HG02571 (cell line): ENCODE measurements around the gene DMBT1.

ENCODE experiments used
- ATAC-seq: cut with Tn5 transposase; IDR thresholded peaks from one replicate; pipeline ENCODE4 v1.9.1; 2021; ENCODE audit warnings: mild to moderate bottlenecking, moderate library complexity; ENCODE audit not compliant: unreplicated experiment

Gene DMBT1

GRCh38 chr10:122643931-122644534 is 83.5 kb downstream of the DMBT1 start:
- no peak for ATAC-seq

- no peak for ATAC-seq
These were observed 86.2 kb downstream of the DMBT1 start for GRCh38 chr10:122646511-122647382.

GRCh38 chr10:122647383-122647968 is 86.9 kb downstream of the DMBT1 start:
- no peak for ATAC-seq

DNA sequence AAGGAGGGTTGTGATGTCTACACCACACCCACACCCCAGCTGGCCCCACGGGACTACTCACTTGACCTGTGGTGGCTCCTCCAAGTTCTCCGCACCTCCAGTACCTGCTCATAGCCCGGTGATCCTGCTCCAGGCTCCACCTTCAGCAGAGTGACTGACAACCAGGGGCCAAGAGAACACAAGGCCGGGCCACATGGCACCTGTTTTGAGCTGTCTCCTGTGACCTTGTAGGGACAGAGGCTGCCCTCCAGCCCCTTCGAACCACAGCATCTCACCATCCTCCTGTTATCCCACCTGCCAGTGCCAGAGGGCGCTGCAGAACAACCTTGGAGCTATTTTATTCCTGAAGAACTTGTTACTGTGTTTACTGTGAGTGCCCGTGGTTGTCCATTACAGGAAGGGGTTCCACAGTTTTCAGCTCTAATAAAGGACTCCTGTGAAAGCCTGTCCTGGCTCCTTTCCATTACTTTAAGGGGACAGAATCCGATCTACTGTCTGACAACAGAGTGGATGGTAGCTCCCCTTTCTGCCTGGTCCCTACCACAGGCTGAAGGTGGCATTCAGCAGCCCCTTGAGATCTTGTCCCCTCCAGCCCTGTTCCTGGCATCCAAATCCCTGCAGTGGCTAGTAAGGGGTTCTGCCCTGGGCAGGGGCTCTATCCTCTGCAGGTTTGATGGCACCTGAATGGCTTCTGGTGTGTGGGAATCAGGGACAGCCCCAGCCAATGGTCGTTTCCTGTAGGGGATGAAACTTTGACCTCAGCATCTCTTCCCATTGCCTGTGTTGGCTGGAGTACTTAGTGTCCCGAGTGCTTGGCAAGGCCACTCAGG is 88.3 kb downstream of the DMBT1 start:
- no peak for ATAC-seq

- no peak for ATAC-seq
These were observed 89.3 kb downstream of the DMBT1 start for GRCh38 chr10:122649903-122650302.

- no peak for ATAC-seq
These were observed 89.8 kb downstream of the DMBT1 start for GRCh38 chr10:122650331-122650730.

DNA sequence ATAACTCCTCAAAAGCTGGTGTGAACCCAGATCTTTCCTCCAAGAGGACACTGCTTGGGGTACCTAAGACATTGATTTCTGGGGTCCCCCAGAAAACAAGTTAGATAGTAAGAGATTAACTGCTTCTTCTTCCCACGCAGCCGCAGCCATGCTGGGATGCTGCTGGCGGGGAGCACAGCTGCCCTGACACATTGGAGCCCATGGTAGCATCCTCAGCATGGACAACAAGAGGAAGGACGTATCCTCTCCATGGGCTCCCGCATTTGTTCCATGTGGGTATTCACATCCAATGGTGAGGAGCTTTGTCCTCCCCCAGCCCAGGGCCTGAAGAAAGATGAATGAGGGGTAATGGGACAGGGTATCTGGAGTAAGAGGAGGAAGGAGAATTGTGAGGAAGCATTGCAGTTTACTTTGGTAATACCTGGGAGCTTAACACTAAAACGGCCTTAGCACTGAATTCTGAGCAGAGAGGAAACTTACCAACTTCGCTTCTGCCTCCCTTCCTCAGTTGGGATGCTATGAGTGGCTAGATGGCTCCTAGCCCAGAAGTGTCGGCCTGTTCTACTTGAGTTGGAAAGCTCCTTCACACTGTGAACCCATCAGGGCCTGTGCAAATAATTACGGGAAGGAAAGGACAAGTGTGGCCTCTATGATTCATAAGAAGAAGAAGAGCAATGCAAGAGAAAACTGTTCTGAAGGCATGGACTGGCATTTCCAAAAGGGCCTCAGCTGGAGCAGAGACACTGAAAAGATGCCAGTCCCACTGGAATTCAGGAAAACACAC is 95.2 kb downstream of the DMBT1 start:
- no peak for ATAC-seq

DNA sequence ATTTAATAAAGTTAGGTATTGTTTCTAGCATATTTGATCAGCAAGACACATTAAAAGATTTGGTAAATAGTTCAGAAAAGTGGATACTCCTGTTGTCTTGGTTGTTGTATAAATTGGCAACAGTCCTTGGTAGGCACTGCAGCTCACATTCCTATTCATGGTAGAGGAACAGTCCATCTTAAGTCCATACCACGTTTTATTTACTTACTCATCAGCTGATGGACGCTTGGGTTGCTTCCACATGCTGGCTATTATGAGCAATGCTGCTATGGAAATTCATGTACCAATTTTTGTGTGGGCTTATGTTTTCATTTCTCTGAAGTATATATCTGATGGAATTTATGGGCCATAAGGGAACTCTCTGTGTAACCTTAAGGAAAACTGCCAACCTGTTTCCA is 95.8 kb downstream of the DMBT1 start:
- ATAC-seq: no peak

DNA sequence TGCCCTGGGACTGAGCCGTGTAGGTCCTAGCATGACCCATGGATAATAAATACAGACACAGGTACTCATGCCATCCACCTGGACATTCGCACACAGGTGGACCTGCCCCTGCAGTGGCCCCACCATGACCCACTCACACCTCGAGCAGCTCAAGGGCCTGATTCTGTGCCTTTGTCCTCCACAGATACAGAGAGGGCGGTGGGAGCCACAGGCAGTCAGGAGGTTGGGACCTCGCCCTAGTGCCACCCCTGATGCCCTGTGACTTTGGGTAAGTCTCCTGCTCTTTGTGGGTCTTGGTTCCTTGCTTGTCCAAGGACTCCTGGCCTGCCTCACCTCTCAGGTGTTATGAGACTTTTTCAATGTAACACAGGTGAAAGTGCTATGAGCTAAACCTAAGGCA is 96.2 kb downstream of the DMBT1 start:
- no peak for ATAC-seq

GRCh38 chr10:122657255-122657654 is 96.7 kb downstream of the DMBT1 start:
- no peak for ATAC-seq

DNA sequence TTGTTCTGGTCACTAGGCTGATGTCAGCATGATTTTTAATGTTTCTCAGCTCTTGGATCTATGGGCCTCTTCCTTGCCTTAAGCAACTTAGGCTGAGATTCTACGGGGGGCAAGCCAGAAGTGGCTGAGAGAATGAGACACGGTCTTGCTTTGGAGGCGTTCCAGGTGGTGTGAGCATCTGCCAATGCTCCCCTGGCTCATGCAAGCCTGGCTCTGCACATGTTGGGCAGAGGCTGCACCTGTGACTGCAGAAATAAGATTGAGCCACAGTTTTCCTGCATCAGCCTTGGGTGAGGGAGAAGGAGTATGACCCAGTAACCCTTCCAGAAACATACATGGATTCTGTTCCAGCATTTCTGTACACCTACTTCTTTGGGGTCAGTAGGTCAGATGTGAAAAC is 97.2 kb downstream of the DMBT1 start:
- ATAC-seq: no peak

DNA sequence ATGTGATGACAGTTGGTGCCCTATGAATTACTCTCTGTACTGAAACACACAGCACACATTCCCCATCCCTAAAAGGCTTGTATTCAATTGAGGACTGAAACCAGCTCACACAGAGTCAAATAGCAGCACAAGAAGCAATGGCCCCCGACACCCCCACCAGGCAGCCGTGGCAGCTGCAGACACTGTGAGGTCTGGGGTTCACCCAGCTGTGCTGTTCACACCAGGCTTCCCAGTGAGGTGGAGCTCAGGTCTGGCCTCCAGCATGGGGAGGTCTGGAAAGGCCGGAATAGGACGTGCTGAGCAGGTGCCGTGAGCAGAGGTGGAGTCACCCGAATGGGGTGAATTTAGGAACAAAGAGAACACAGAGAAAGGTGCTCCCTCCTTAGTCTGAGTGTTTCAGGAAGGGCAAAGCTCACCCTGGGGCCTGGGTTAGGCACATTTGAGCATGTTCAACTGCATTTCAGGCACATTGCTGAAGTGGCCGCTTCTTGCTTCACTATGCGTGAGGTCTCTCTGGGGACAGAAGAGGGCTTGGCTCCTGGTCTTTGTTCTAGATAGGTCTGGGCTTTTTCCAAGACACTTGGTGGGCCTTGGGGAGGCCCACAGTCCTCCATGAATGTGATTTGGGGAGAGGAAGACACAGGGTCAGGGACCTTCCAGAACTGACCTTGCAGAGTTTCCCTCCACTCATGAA is 97.9 kb downstream of the DMBT1 start:
- ATAC-seq: no peak

- ATAC-seq: no peak
These were observed 98.6 kb downstream of the DMBT1 start for GRCh38 chr10:122659126-122659525.

- ATAC-seq: no peak
These were observed 99.1 kb downstream of the DMBT1 start for GRCh38 chr10:122659651-122660050.

- no peak for ATAC-seq
These were observed 100.1 kb downstream of the DMBT1 start for GRCh38 chr10:122660696-122661095.

GRCh38 chr10:122662231-122662630 is 101.7 kb downstream of the DMBT1 start:
- no peak for ATAC-seq

DNA sequence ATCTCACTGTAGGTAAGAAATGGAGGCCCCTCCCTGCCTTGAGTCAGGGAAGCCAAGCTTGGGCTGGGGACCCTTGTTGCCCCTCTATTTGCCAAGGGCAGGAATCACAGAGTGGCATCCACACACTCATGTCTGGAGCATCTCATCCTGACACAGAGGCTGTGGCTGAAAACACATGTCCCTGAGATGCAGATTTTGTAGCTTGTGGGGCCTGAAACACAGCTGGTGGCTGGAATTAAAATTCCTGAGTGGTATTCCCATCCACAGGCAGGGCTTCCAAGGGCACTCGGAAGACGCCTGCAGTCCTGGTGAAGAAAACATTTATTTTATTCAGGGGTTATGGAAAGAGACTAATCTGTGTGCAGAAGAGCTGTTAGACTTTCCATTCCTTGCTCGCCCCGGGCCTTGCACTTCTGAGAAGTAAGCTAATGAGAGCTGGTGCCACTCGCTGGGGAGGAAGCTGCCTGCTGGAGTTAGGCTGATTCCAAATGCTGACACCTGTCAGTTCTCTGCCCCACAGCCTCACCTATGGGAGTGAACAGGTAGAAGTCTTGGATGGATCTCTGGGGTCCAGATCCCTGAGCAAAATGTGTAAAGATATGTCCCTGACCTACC is 103.1 kb downstream of the DMBT1 start:
- no peak for ATAC-seq

GRCh38 chr10:122664501-122664900 is 103.9 kb downstream of the DMBT1 start:
- ATAC-seq: no peak

- ATAC-seq: no peak
These were observed 104.8 kb downstream of the DMBT1 start for GRCh38 chr10:122665329-122665860.
